A549 treated with CORT108297 at 1 μM for 4 hours (cell line): ENCODE results near the gene PRKRIP1. TPM values are rescaled to one million over a fixed set of nuclear protein-coding genes. Genes with fewer than 3 reads are reported as not detected.

Experiments used
- total RNA-seq: library from RNA; stranded (reverse); fragments of 200-300 nt; extraction: Qiagen RNA extraction; gene quantifications from 5 replicates; pipeline ENCODE4 v1.2.3, GENCODE V29; 2022

PRKRIP1 gene
- total RNA-seq = 20.6 to 23.7 TPM (median 23.6 TPM) in 5 replicates

GRCh38 chr7:102395873-102396709, at the start of gene PRKRIP1:
TSS of gene PRKRIP1 (plus strand) at chr7:102396363. CDS start at chr7:102396412, 49 bp downstream.

GRCh38 chr7:102356344-102356743, 39.8 kb upstream of the PRKRIP1 start, which contains the start of gene SPDYE6:
TSS of gene SPDYE6 (minus strand) at chr7:102356444. CDS start at chr7:102356023, 421 bp downstream.

GRCh38 chr7:102433219-102434038, 37.3 kb downstream of the PRKRIP1 start, which contains the start of gene ORAI2:
TSS of gene ORAI2 (plus strand) at chr7:102433575. CDS start at chr7:102438957, 5,382 bp downstream.

GRCh38 chr7:102464577-102465280, 68.6 kb downstream of the PRKRIP1 start, which contains the start of the genes ALKBH4 and LRWD1:
TSS of gene ALKBH4 (minus strand) at chr7:102464863. CDS start at chr7:102464836, 27 bp downstream.
TSS of gene LRWD1 (plus strand) at chr7:102464984. CDS start at chr7:102465081, 97 bp downstream.

Other genes starting within 250 kb of the PRKRIP1 start
- gene SH2B2, start 109.5 kb upstream of the PRKRIP1 start, total RNA-seq = 2.6 to 4.2 TPM (median 3.6 TPM) in 5 replicates
- gene SPDYE6, start 39.9 kb upstream of the PRKRIP1 start, total RNA-seq = not detected in 5 replicates
- 25.4 to 43.0 TPM (median 39.0 TPM) in 5 replicates for gene ORAI2, start 37.2 kb downstream of the PRKRIP1 start, total RNA-seq
- gene ALKBH4, start 68.5 kb downstream of the PRKRIP1 start, total RNA-seq = 8.8 to 12.7 TPM (median 12.3 TPM) in 5 replicates
- 23.4 to 36.6 TPM (median 34.0 TPM) in 5 replicates for gene LRWD1, start 68.6 kb downstream of the PRKRIP1 start, total RNA-seq
- 106 to 112 TPM (median 109 TPM) in 5 replicates for gene POLR2J, start 82.6 kb downstream of the PRKRIP1 start, total RNA-seq
- gene RASA4B, start 121.4 kb downstream of the PRKRIP1 start, total RNA-seq = 1.4 to 1.8 TPM (median 1.6 TPM) in 5 replicates
- 2.1 to 3.8 TPM (median 2.7 TPM) in 5 replicates for gene UPK3BL2, start 147.3 kb downstream of the PRKRIP1 start, total RNA-seq
- not detected in 5 replicates for gene SPDYE2, start 154.9 kb downstream of the PRKRIP1 start, total RNA-seq
- 16.8 to 37.3 TPM (median 29.9 TPM) in 5 replicates for gene POLR2J3, start 176.2 kb downstream of the PRKRIP1 start, total RNA-seq
- 1.7 to 2.4 TPM (median 2.2 TPM) in 5 replicates for gene RASA4, start 220.4 kb downstream of the PRKRIP1 start, total RNA-seq
- gene UPK3BL1, start 246.4 kb downstream of the PRKRIP1 start, total RNA-seq = 7.9 to 14.2 TPM (median 13.0 TPM) in 5 replicates